ENCODE data around the gene WASF2.

The WASF2 gene

DNA sequence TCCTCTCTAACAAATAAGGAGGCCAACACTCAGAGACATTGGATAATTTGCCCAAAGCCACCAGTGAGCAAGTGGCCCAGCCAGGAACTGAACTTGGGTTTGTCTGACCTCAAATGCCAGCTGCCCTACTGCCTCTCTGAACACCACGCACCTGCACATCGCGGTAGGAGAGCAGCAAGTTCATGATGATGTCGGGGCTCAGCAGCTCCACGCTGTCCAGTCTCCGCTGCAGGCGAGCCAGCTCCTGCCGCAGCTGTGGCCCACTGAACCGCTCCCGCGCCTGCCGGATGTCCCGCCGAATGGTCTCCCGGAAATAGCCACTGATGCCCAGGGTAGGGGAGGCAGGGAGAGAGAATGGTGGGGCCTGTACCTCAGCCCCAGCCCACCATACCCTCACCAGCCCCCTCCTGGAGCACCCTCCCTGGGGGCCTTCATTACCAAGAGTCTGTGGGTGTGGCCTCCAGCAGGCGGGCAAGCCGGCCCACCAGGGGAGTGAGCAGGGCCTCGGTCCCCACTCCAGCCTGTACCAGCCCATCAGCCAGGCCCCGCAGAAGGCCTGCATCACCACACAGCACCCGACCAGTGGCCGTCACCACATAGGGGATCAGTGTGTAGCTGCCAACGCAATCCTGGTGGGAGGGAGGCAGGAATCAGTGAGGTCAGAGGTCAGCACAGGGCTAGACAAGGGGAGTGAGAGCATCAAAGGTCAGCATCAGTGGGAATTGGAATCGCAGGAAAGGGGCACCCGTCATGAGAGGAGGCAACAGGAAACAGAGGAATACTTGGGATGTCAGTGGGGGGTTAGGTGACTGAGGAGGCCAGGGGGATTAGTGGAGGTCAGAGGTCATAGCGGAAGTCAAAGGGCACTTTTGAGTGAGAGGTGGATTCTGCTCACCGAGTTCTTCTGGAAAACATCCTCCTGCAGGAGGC, 125.9 kb downstream of the WASF2 start:
- DNase-seq (ENCODE audit: insufficient read length, low spot score) (no peak), FAIRE-seq (no peak)

DNA sequence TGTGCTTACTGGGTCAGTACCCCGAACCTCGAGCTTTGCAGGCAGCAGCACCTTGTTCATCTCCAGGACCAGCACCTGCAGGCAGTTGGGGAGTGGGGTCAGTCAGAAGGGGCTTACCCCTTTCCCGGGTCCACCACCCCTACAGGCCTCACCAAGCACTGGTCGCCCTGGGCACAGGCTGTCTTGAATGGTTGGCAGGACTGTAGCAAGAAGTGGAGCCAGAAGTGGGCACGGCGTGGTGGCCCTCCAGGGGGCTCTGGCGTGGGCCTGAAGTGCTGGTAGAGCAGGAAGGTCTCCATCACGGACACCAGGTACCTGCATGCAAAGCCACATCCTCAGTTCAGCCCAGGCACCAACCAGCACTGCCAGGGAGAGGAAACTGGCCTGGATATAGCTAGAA, 128.4 kb downstream of the WASF2 start:
- DNase-seq (ENCODE audit: insufficient read length, low spot score) = no peak
- no peak for FAIRE-seq

DNA sequence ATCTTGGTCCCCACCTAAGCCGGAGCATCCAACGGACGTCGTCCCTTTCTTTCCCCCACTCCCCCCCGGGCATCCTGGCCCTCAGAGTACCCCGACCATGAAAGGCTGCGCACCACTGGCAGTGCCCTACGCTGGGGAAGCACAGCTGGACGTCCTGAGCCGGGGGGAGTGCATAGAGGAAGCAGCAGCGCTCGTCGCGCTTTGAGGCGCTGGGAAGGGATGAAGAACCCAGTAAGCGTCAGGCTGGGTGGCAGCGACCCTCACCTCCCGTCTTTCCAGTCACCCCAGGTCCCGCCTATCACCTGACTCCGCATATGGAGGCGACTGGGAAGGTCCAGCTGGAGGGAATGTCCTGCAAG, 128.9 kb downstream of the WASF2 start:
- DNase-seq (ENCODE audit: insufficient read length, low spot score) = no peak
- no peak for FAIRE-seq

DNA sequence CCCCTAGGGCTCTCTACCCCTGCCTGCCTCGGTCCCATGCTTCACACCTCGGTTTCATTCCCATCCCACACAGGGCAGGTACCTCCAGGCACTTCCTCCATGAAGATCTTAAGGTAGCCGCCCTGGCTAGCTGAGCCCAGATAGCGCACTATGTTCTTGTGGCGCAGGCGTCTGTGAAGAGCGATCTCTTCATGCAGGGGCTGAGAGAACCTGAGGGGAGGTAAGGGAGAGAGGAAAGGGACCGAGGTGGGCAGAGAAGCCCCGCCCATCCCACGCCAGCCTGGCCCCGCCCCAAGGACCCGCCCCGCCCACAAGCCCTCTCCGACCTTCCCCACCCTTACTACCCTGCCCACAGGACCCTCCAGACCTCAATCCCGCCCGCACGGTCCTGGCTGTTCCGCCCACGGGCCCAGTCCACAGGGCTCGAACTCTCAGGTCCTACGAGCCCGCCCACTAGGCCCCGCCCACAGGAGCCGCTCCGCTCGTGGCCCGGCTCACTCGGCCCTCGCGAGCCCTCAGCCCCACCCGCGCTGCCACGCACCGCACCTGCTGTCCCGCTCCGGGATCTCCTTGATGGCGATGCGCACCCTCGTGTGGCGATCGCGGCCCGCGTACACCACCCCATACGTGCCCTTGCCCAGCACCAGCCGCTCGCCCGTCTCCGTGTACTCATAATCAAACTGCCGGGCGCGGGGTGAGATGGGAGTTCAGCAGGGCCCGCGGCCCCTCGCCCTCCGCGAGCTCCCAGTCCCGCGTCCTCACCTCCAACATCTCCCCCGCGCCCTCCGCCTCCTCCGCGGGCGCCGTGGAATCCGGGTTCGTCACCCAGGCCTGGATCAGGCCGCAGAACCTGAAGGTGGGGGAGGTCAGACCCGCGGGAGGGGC, 129.6 kb downstream of the WASF2 start:
- DNase-seq (ENCODE audit: insufficient read length, low spot score) (no peak), FAIRE-seq (peak; percentile 68)

DNA sequence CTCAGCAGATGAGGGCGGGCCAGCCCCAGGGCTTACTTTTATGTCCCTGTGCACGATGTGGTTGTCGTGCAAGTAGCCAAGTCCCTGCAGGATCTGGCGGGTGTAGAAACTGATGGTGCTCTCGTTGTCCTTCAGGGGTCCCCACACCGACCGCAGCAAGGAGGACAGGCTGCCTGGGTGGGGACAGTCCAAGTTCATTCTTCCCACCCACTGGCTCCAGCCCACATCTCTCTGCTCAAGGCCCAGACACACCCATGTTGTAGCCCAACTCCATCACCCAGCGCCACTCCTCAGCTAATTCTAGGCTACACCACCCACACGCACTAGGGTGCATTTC, 130.2 kb downstream of the WASF2 start:
- DNase-seq (ENCODE audit: insufficient read length, low spot score) (no peak), FAIRE-seq (no peak)

DNA sequence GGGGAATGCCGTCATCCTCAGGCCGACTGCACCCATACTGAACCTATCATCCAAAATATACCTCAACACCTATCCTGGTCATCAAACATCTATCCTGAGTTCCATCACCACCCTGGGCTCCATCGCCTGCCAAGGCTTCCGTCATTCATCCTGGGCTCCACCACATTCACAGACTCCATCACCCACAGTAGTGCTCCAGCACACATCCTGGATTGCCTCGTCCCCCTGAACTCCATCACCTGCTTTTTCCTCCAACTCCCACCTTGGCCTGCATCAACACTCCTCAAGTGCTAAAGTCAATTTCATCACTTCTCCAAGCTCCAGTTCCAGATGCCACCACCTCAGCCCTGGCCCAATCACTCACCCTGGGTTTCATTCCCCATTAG, 131.0 kb downstream of the WASF2 start:
- FAIRE-seq (no peak), DNase-seq (ENCODE audit: insufficient read length, low spot score) (no peak)

DNA sequence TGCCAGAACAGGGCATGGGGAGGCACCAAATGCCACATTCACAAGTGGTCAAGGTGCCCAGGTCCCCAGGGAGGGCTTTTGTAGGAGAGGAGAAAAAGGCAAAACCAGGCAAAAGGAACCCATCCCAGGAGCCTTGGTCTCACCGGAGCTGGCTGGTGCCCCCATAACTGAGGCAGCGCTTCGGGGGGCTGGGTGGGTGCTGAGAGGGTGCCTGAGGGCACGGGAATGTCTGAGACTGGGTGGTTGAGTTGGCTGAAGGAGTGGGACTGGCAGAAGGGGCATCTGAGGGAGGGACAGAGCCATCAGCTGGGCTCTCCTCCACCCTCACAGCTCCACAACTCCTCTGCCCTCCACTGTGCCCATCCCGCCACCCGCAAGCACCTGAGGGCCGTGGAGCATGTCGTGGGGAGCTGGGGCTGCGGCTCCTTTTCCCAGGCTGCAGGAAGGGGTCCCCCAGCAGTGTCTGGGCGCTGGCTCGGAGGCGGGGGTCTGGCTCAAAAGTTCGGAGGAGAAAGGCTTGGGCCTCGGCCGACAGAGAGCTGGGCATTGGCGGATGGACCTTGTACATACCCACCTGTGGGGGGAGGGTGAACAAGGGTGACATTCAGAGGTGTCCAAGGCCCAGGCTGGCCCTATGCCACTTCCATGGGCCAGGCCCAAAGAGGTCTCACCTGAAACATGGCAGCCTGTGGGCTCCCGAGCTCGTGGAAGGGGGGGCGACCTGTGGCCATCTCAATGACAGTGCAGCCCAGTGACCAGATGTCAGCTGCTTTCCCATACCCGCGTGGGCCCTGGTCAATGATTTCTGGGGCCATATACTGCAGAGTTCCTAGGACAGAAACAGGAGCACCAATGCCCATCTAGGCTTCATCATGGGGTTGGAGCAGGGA, 131.7 kb downstream of the WASF2 start:
- no peak for FAIRE-seq
- no peak for DNase-seq (ENCODE audit: insufficient read length, low spot score)

DNA sequence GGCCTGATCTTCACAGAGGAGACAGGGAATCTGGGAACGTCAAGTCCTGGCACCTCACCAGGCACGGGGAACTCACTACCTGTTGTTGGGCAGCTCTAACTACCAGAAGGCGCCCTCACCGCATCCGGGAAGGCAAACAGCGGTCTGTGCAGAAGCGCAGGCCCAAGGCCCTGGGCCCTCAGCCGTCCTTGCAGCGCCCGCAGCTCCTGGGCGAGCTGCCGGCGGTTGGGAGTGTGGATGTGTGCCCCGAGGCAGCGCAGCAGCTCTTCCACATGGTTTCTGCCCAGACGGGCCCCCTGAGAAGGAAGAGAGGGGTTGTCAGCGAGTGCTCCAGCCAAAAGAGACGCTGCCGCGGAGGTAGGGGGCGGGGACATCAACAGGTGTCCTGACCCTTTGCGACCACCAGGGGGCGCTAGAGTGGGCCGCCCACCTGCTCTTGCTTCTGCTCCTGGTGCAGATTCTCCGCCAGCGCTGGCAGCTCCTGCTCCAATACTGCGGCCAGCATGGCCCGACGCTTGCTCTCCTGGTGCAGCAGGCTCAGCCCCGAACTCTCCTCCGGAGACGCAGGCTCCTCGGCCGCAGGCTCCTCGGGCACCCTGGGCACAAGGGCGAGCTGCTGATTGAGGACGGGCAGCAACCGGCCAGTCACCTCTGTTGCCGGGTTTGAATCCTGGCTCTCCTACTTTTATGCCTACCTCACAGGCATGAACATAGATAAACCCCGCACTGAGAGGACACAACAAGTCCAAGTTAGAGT, 132.5 kb downstream of the WASF2 start:
- peak; percentile 86 for FAIRE-seq
- DNase-seq (ENCODE audit: insufficient read length, low spot score) = peak; percentile 98

DNA sequence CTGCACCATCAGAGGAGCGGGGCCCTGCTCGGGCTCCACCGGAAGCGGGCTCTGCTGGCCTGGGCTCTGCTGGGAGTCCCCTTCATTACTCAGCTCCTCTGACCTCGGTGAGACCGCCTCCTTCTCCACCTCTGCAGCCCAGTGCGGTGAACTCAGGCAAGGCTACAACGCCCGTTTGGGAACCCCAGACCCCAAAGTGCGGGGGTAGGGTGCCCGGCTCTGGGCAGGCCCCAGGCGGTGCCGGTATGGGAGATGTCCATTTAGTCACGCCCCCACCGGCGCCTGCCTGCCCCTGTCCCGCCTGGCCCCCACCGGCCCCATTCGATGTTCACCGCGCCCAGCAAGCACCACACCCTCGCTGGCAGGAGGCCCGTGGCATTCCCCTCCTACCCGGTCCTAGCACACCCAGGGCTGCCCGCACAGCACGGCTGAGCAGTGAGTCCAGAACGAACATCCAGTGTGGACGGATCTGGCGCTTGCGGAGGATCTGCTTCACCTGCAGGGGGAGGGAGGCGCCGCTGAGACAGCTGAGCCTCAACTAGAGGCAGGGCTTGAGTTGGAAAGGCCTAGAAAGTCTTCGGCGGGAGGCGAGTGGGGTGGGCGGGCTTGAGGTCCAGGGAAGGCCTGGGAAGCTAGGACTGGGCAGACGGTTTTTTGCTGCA, 133.2 kb downstream of the WASF2 start:
- FAIRE-seq (no peak), DNase-seq (ENCODE audit: insufficient read length, low spot score) (no peak)

DNA sequence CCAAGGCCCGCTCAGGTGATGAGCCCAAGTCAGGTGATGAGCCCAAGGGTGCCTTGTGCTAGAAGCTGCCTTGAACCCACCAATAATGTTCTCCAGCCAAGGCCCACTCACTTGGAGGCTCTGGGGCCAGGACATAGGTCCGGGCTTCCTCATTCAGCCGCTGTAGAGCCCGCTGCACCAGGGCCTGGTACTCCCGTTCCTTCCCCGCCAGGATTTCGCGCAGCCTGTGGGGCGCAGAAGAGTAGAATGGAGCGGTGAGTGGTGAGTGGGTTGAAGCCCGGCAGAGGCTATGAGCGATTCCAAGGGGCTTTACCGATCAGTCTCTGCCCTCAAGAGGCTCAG, 133.7 kb downstream of the WASF2 start:
- FAIRE-seq (no peak), DNase-seq (ENCODE audit: insufficient read length, low spot score) (no peak)

DNA sequence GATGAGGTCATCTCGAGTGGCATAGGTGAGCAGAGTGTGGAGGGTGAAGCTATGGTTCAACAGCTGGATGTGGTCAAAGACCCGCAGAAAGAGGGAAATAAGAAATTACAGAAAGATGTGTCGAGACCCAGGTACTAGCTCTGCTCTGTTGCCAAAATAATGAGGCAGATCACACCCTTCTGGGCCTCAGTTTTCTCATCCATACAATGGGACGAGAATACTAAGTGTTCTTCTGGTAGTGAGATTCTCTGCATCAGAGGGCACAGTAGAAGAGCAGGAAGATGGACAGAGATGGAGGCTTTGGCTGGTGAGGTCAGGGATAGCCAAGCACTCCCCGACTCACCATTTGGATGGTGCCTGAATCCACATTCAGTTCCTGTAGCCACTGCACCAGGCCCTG, 134.3 kb downstream of the WASF2 start:
- no peak for FAIRE-seq

More for the DNA sequence above, 134.3 kb downstream of the WASF2 start:
- DNase-seq (ENCODE audit: insufficient read length, low spot score) = no peak

All from GM19239 (cell line).